MM.1S (cell line): ENCODE results near the gene KRT2.

Source experiments
- DNase-seq: peaks from one replicate; pipeline ENCODE4 v3.0.0-alpha.2; 2015
- H2AFZ ChIP-seq: fragments of 300-600 bp; sonication (generic); 2 replicates; pipeline ENCODE4 v1.6.0; 2016; ENCODE audit warnings: antibody characterized with exemption, low read length
- H3F3A ChIP-seq: fragments of 300-600 bp; sonication (generic); 2 replicates; pipeline ENCODE4 v1.6.1; 2016; ENCODE audit warnings: mild to moderate bottlenecking, antibody characterized with exemption, low read length, moderate library complexity, mixed read lengths; ENCODE audit not compliant: insufficient read depth
- H3K27ac ChIP-seq: fragments of 300-600 bp; sonication (generic); 2 replicates; pipeline ENCODE4 v1.5.1; 2016; ENCODE audit warnings: mild to moderate bottlenecking, low read length
- H3K27me3 ChIP-seq: fragments of 300-600 bp; sonication (generic); replicated peaks from 2 replicates; pipeline ENCODE4 v1.6.0; 2016; ENCODE audit warnings: low read length; ENCODE audit not compliant: insufficient read depth
- H3K36me3 ChIP-seq: fragments of 300-600 bp; sonication (generic); replicated peaks from 2 replicates; pipeline ENCODE4 v1.6.1; 2016; ENCODE audit warnings: mild to moderate bottlenecking, low read length, mixed read lengths; ENCODE audit not compliant: insufficient read depth
- H3K4me1 ChIP-seq: fragments of 300-600 bp; sonication (generic); 2 replicates; pipeline ENCODE4 v1.6.1; 2016; ENCODE audit warnings: low read length, mixed read lengths
- H3K4me2 ChIP-seq: fragments of 300-600 bp; sonication (generic); 2 replicates; pipeline ENCODE4 v1.6.0; 2016; ENCODE audit warnings: low read depth, low read length
- H3K4me3 ChIP-seq: fragments of 300-600 bp; sonication (generic); 2 replicates; pipeline ENCODE4 v1.5.1; 2016; ENCODE audit warnings: low read length, mixed read lengths
- H3K79me2 ChIP-seq: fragments of 300-600 bp; sonication (generic); 2 replicates; pipeline ENCODE4 v1.6.1; 2016; ENCODE audit warnings: mixed run types, low read length, mixed read lengths
- H3K9ac ChIP-seq: fragments of 300-600 bp; sonication (generic); 2 replicates; pipeline ENCODE4 v1.6.1; 2016; ENCODE audit warnings: low read length, mixed read lengths
- H3K9me2 ChIP-seq: fragments of 300-600 bp; sonication (generic); replicated peaks from 2 replicates; pipeline ENCODE4 v1.6.1; 2016; ENCODE audit warnings: mild to moderate bottlenecking, low read length, mixed read lengths; ENCODE audit not compliant: insufficient read depth
- H3K9me3 ChIP-seq: fragments of 300-600 bp; sonication (generic); replicated peaks from 2 replicates; pipeline ENCODE4 v1.6.1; 2016; ENCODE audit warnings: mild to moderate bottlenecking, low read length, mixed read lengths; ENCODE audit not compliant: insufficient read depth
- H4K20me1 ChIP-seq: fragments of 300-600 bp; sonication (generic); 2 replicates; pipeline ENCODE4 v1.6.1; 2016; ENCODE audit warnings: mild to moderate bottlenecking, low read length, moderate library complexity, mixed read lengths; ENCODE audit not compliant: insufficient read depth
- EZH2 ChIP-seq: fragments of 300-600 bp; sonication (generic); optimal IDR thresholded peaks from 2 replicates; pipeline ENCODE3; 2017; ENCODE audit warnings: low read depth, mild to moderate bottlenecking, antibody characterized with exemption, low read length, mixed read lengths
- EZH2phosphoT487 ChIP-seq: fragments of 300-600 bp; sonication (generic); IDR thresholded peaks from 2 replicates; pipeline ENCODE4 v1.6.1; 2018; ENCODE audit warnings: antibody characterized with exemption, low read length
- TF ChIP-seq, protein P1 (sequence below): fragments of 300-600 bp; sonication (generic); IDR thresholded peaks from 2 replicates; pipeline ENCODE4 v1.5.1; 2016; ENCODE audit warnings: antibody characterized with exemption, low read length, mixed read lengths

Gene KRT2

DNA sequence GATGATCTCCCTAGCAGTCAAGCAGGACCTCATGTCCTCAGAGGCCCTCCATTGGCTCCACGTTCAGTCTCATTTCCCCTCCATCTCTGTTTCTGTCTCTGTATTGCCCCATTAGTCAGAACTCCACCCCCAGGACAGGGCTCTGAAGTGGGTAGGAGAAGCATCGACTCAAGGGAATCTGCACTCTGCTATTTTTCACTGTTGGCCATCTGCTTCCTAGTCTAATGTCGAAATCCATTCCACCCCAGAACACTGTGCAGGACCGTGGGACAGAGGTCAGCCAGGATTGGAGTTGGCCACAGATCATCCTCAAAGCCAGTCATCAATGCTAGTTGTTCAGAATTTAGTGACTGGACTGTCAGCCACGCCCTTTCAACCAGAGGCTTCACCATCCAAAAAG, 41.2 kb upstream of the KRT2 start:
- peaks cover 96% of the 10 kb centered on the region for H3K27me3 ChIP-seq

DNA sequence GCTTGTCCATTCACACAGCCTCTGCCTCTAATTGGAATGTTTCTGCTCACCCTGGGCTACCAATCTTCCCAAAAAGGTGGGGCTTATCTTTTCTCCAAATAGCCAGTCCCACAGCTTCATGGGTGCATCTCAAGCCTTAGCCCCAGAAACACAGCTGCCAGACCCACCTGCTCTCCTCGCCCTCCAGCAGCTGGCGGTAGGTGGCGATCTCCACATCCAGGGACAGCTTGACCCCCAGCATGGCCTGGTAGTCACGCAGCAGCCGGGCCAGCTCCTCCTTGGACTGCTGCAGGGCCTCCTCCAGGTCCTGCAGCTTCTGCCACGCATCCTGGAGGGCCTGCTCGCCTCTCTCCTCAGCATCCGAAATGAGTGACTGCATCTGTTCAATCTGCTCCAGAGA, 40.2 kb upstream of the KRT2 start:
- Histone ChIP-seq H3K4me1 (no peaks in the 10 kb centered on the region), H3K4me3 (no peak overlapping the region), H3K27ac (no peak overlapping the region), H3K79me2 (no peaks in the 10 kb centered on the region), H2AFZ (no peak overlapping the region), H3K9me2 (no peaks in the 10 kb centered on the region), H3K9ac (no peak overlapping the region), H3K27me3 (peaks cover 96% of the 10 kb centered on the region), H3K4me2 (no peak overlapping the region), H4K20me1 (no peaks in the 10 kb centered on the region), H3K36me3 (no peaks in the 10 kb centered on the region), H3F3A (no peaks in the 10 kb centered on the region), H3K9me3 (no peaks in the 10 kb centered on the region)
- no peak for DNase-seq
- TF ChIP-seq, protein P1, sequence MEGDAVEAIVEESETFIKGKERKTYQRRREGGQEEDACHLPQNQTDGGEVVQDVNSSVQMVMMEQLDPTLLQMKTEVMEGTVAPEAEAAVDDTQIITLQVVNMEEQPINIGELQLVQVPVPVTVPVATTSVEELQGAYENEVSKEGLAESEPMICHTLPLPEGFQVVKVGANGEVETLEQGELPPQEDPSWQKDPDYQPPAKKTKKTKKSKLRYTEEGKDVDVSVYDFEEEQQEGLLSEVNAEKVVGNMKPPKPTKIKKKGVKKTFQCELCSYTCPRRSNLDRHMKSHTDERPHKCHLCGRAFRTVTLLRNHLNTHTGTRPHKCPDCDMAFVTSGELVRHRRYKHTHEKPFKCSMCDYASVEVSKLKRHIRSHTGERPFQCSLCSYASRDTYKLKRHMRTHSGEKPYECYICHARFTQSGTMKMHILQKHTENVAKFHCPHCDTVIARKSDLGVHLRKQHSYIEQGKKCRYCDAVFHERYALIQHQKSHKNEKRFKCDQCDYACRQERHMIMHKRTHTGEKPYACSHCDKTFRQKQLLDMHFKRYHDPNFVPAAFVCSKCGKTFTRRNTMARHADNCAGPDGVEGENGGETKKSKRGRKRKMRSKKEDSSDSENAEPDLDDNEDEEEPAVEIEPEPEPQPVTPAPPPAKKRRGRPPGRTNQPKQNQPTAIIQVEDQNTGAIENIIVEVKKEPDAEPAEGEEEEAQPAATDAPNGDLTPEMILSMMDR, result no peak
- TF ChIP-seq EZH2, result no peak

More for the DNA sequence above, 41.2 kb upstream of the KRT2 start:
- Histone ChIP-seq H3K27ac (no peak overlapping the region), H3K9me3 (no peaks in the 10 kb centered on the region), H3K4me3 (no peak overlapping the region), H3K36me3 (no peaks in the 10 kb centered on the region), H3K9ac (no peak overlapping the region), H3K79me2 (no peaks in the 10 kb centered on the region), H3K4me2 (no peak overlapping the region), H3F3A (no peaks in the 10 kb centered on the region), H2AFZ (no peak overlapping the region), H3K9me2 (no peaks in the 10 kb centered on the region), H3K4me1 (no peaks in the 10 kb centered on the region), H4K20me1 (no peaks in the 10 kb centered on the region)
- no peak for DNase-seq
- TF ChIP-seq EZH2 (no peak), EZH2phosphoT487 (no peak)
- TF ChIP-seq, protein P1, result no peak

DNA sequence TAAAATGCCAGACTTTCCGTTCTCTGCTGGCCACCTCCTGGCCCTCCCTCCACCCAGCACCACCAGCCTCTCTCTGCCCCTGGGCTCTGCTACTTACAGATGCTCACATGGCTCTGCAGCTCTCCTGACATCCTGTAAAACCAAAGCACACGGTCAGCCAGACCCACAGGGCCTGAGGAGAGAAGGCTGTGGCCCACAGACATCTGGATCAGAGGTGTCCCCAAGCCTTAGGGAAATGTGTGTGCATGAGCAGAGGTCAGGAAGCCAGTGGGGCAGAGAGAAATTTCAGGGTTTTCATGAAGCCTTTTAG, 39.8 kb upstream of the KRT2 start:
- TF ChIP-seq EZH2, result no peak
- TF ChIP-seq, protein P1, result no peak
- TF ChIP-seq EZH2phosphoT487, result no peak
- Histone ChIP-seq H2AFZ (no peak overlapping the region), H3K79me2 (no peaks in the 10 kb centered on the region), H3K9me2 (no peaks in the 10 kb centered on the region), H3K4me1 (no peaks in the 10 kb centered on the region), H3K4me2 (peak overlapping the region; percentile 91; the same call in 1 of the 2 replicates), H3K9ac (no peak overlapping the region), H3K9me3 (no peaks in the 10 kb centered on the region), H3K27ac (no peak overlapping the region), H3K36me3 (no peaks in the 10 kb centered on the region), H3F3A (no peaks in the 10 kb centered on the region), H3K27me3 (peaks cover 95% of the 10 kb centered on the region), H4K20me1 (no peaks in the 10 kb centered on the region), H3K4me3 (no peak overlapping the region)
- DNase-seq, result no peak
